Amygdala (tissue), 56 donors: Measurements from ENCODE around the gene DHRS3.
A peak's percentile ranks its signal among the peaks of the same experiment; 100 is the strongest.
"Not testable (repeated sequence)": the region's sequence is repeated elsewhere in the genome, so short reads cannot be mapped to it uniquely, and the experiment has no call there.

ENCODE experiments used
- DNase-seq, 56 donors: peaks; one replicate each; lab custom pipeline; 2025; lab: John Stamatoyannopoulos, UW

Gene DHRS3

DNA sequence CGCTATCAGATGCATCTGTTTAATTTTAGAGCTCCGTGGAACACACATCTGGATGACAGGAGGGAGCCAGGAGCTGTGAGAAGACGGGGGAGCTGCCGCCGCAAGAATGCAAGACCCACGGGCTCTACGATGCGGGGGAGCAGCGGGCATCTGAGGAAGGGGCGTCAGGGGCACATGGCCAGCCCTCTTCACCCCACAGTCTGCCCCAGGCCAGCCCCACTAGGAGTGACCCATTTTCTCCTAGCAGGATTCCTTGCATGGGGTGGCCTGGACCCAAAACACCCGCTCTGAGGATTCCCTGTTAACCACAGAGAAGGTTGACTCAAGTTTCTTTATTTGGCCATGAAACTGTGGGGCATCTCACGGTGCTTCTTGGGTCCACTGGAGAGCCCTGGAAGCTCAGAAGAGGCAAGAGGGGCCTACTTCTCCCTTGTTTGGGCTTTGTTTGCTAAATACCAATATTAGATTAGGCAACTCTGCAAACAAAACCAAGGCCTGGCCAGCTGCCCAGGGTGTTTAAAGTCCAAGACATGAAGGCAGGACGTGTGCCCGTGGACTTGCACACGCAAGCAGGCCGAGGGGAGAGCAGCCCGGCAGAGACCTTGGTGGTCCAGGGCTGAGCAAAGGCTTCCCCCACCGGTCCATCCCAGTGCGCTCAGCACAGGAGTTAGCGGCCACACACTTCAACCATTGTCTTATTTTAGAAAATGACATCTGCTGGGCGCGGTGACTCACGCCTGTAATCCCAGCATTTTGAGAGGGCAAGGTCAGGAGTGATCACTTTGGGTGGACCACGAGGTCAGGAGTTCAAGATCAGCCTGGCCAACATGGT, 89.8 kb downstream of the DHRS3 start:
- DNase-seq = peak in 14 of 56 donors; percentile 16 to 65 (median 34)

- DNase-seq = peak in 1 of 56 donors; percentile 7
Measured at GRCh38 chr1:12527564-12527963, 90.4 kb downstream of the DHRS3 start.

DNA sequence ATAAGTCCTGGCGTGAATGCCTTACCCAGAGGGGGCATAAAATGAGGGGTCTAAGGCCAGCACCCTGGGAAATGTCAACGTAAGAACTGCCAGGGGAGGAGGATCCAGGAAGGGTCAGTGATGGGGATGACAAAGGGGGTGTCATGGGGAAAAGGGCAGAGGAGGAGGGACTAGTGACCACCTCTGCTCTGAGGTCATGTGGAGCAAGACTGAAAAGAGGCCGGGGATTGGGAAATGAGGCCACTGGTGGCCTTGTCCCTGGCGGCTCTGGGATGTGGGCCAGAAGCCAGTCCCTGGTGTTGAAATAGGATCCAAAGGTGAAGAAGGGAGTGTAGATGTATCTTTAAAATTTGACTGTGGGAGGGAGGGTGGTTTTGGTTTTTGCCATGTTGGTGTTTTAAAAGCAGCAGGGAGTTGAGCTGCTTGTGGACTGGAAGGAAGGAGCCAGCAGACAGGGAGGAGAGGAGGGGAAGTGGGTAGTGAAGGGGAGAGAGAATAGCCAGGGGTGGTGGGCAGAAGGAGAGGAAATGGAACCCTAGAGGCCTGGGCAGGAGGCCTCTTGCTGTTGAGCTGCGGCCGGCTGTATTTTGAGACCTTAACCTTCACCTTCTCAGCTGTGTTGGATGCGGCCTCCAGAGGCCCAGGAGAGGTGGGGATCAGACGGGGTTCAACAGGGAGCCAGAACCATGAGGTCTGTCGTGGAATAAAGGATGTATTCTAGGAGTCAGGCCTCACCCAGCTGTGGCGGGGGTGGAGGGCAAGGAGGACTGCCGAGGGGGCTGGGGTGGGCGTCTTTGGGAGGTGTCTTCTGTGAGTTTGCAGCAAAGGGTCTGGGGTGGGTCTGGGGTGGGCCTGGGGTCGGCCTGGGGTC, 92.5 kb downstream of the DHRS3 start:
- DNase-seq = no peak

DNA sequence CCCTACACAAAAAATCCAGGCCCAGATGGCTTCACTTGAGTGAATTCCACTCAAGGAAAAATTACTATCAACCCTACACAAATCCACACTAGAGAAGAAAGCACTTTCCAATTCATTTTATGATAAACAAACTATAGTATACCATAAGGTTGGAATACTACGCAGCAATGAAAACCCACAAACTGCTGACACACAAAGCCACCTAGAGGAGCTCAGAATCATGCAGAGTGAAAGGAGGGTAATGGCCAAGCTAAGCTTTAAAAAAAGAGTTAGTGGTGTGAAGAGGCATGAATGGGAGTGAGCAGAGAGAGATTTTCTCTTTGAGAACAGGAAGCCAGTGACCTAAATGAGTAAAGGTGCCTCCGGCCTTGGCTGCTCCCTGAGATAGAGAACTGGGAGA, 93.7 kb downstream of the DHRS3 start:
- DNase-seq = no peak

DNA sequence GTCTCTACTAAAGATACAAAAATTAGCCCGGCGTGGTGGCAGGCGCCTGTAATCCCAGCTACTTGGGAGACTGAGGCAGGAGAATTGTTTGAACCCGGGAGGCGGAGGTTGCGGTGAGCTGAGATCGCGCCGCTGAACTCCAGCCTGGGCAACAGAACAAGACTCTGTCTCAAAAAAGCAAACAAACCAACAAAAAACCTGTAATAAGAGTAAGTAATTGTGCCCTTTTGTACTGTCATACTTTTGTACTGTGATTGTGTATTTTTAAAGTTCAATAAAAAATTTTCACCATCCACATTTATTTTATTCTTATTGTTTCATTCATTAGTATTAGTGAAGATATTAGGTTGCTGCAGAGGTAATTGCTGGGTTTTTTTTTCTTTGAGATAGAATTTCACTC, 95.2 kb downstream of the DHRS3 start:
- DNase-seq = not testable (repeated sequence)

GRCh38 chr1:12521096-12521495, 96.9 kb downstream of the DHRS3 start:
- no peak for DNase-seq

DNA sequence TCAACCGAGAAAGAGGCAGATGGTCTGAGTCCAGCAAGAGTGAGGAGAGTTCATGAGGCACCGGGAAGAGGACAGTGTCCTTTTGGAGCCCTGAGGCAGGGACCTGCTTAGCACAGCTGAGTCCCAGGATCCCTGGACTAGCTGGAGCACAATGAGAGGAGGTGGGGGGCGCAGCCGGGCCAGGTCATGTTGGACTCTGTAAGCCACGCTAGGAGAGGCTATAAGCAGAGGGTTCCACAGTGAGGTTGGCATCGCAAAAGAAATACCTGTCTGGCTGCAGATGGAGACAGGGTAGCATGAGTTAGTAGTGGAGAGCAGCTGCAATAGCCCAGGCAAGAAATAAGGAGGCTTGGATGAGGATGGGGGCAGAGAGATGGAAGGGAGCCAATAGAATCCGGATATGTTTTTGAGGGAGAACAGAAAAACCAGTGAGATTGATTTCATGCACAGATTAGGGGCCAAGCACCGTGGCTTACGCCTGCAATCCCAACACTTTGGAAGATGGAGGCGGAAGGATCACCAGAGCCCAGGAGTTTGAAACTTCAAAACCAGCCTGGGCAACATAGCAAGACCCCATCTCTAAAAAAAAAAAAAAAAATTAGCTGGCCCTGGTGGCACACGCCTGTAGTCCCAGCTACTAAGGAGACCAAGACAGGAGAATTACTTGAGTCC, 98.2 kb downstream of the DHRS3 start:
- no peak for DNase-seq

- DNase-seq = peak in 20 of 56 donors; percentile 25 to 75 (median 47)
Measured at GRCh38 chr1:12518931-12519692, 98.9 kb downstream of the DHRS3 start.
